ENCODE results near the gene GALNTL6. TPM values are rescaled to one million over a fixed set of nuclear protein-coding genes. Genes with fewer than 3 reads are reported as not detected.
"Not testable (repeated sequence)": the region's sequence is repeated elsewhere in the genome, so short reads cannot be mapped to it uniquely, and the experiment has no call there.

Gene GALNTL6
- total RNA-seq, 2 experiments from 2014 or later: not detected

- ATAC-seq: no peak
- CTCF ChIA-PET: no interaction called here
- no peaks in the 10 kb centered on the region for H3K36me3 Mint-ChIP-seq
- H3K27ac Mint-ChIP-seq: no peak overlapping the region
- H3K4me3 Mint-ChIP-seq: no peak overlapping the region
- H3K4me1 Mint-ChIP-seq: no peaks in the 10 kb centered on the region
- H3K27me3 Mint-ChIP-seq: no peaks in the 10 kb centered on the region
- no peak for DNase-seq
- no peaks in the 10 kb centered on the region for H3K9me3 Mint-ChIP-seq (ENCODE audit: low read depth)
Measured at GRCh38 chr4:172791841-172792240, 978.6 kb downstream of the GALNTL6 start.

- ATAC-seq: no peak
- H3K4me1 Mint-ChIP-seq: no peaks in the 10 kb centered on the region
- no peak for DNase-seq
- no peaks in the 10 kb centered on the region for H3K27me3 Mint-ChIP-seq
- CTCF ChIA-PET: no interaction called here
- H3K27ac Mint-ChIP-seq: no peak overlapping the region
- no peaks in the 10 kb centered on the region for H3K9me3 Mint-ChIP-seq (ENCODE audit: low read depth)
- H3K4me3 Mint-ChIP-seq: no peak overlapping the region
- no peaks in the 10 kb centered on the region for H3K36me3 Mint-ChIP-seq
Measured at GRCh38 chr4:172793565-172794306, 980.5 kb downstream of the GALNTL6 start.

- Mint-ChIP-seq H3K4me1 (no peaks in the 10 kb centered on the region), H3K27me3 (no peaks in the 10 kb centered on the region), H3K4me3 (no peak overlapping the region), H3K27ac (no peak overlapping the region), H3K36me3 (no peaks in the 10 kb centered on the region), H3K9me3 (ENCODE audit: low read depth) (no peaks in the 10 kb centered on the region)
- DNase-seq: no peak
- CTCF ChIA-PET: no interaction called here
- no peak for ATAC-seq
Measured at GRCh38 chr4:172794307-172794703, 981.1 kb downstream of the GALNTL6 start.

GRCh38 chr4:172797281-172797680, 984.1 kb downstream of the GALNTL6 start:
- DNase-seq; H3K9me3 Mint-ChIP-seq (ENCODE audit: low read depth); ATAC-seq; H3K27me3 Mint-ChIP-seq; H3K27ac Mint-ChIP-seq; H3K36me3 Mint-ChIP-seq; CTCF ChIA-PET; H3K4me1 Mint-ChIP-seq; H3K4me3 Mint-ChIP-seq: not testable (repeated sequence)

- Mint-ChIP-seq H3K27me3 (no peaks in the 10 kb centered on the region), H3K27ac (no peak overlapping the region), H3K4me3 (no peak overlapping the region), H3K36me3 (no peaks in the 10 kb centered on the region), H3K9me3 (ENCODE audit: low read depth) (no peaks in the 10 kb centered on the region), H3K4me1 (no peaks in the 10 kb centered on the region)
- DNase-seq: no peak
- CTCF ChIA-PET: no interaction called here
- ATAC-seq: no peak
Measured at GRCh38 chr4:172802032-172802431, 988.8 kb downstream of the GALNTL6 start.

GRCh38 chr4:172806841-172807240, 993.6 kb downstream of the GALNTL6 start:
- H3K27me3 Mint-ChIP-seq: no peaks in the 10 kb centered on the region
- no peak for ATAC-seq
- H3K4me1 Mint-ChIP-seq: no peaks in the 10 kb centered on the region

GRCh38 chr4:172808196-172808595, 995.0 kb downstream of the GALNTL6 start:
- DNase-seq: no peak
- ATAC-seq: no peak
- H3K4me1 Mint-ChIP-seq: peaks cover 2% of the 10 kb centered on the region
- no peaks in the 10 kb centered on the region for H3K36me3 Mint-ChIP-seq
- CTCF ChIA-PET: no interaction called here
- H3K9me3 Mint-ChIP-seq (ENCODE audit: low read depth): no peaks in the 10 kb centered on the region
- no peak overlapping the region for H3K4me3 Mint-ChIP-seq
- no peak overlapping the region for H3K27ac Mint-ChIP-seq
- H3K27me3 Mint-ChIP-seq: no peaks in the 10 kb centered on the region

More at GRCh38 chr4:172806841-172807240, 993.6 kb downstream of the GALNTL6 start:
- no peak overlapping the region for H3K27ac Mint-ChIP-seq
- no peaks in the 10 kb centered on the region for H3K9me3 Mint-ChIP-seq (ENCODE audit: low read depth)
- no peaks in the 10 kb centered on the region for H3K36me3 Mint-ChIP-seq
- CTCF ChIA-PET: no interaction called here
- no peak overlapping the region for H3K4me3 Mint-ChIP-seq
- DNase-seq: no peak

- H3K4me3 Mint-ChIP-seq: no peak overlapping the region
- no peaks in the 10 kb centered on the region for H3K9me3 Mint-ChIP-seq (ENCODE audit: low read depth)
- no peaks in the 10 kb centered on the region for H3K36me3 Mint-ChIP-seq
Measured at GRCh38 chr4:172809319-172809718, 996.1 kb downstream of the GALNTL6 start.

GRCh38 chr4:172813359-172813923, 1000.2 kb downstream of the GALNTL6 start:
- Mint-ChIP-seq H3K27me3 (no peaks in the 10 kb centered on the region), H3K4me1 (peaks cover 7% of the 10 kb centered on the region), H3K36me3 (no peaks in the 10 kb centered on the region), H3K9me3 (ENCODE audit: low read depth) (no peaks in the 10 kb centered on the region), H3K27ac (no peak overlapping the region), H3K4me3 (no peak overlapping the region)
- ATAC-seq (no peak), DNase-seq (no peak)
- CTCF ChIA-PET: no interaction called here

More at GRCh38 chr4:172809319-172809718, 996.1 kb downstream of the GALNTL6 start:
- DNase-seq (no peak), ATAC-seq (no peak)
- no peak overlapping the region for H3K27ac Mint-ChIP-seq
- H3K27me3 Mint-ChIP-seq: no peaks in the 10 kb centered on the region
- CTCF ChIA-PET: no interaction called here
- peaks cover 7% of the 10 kb centered on the region for H3K4me1 Mint-ChIP-seq

GRCh38 chr4:172815499-172816164, 1002.4 kb downstream of the GALNTL6 start:
- Mint-ChIP-seq H3K9me3 (ENCODE audit: low read depth) (no peaks in the 10 kb centered on the region), H3K36me3 (no peaks in the 10 kb centered on the region), H3K27me3 (no peaks in the 10 kb centered on the region), H3K4me1 (peaks cover 7% of the 10 kb centered on the region), H3K27ac (no peak overlapping the region), H3K4me3 (no peak overlapping the region)
- ATAC-seq: no peak
- CTCF ChIA-PET: no interaction called here
- DNase-seq: no peak

GRCh38 chr4:172818901-172819300, 1005.7 kb downstream of the GALNTL6 start:
- no peak overlapping the region for H3K27ac Mint-ChIP-seq
- CTCF ChIA-PET: no interaction called here
- DNase-seq (no peak), ATAC-seq (no peak)
- H3K36me3 Mint-ChIP-seq: no peaks in the 10 kb centered on the region
- H3K27me3 Mint-ChIP-seq: no peaks in the 10 kb centered on the region
- H3K9me3 Mint-ChIP-seq (ENCODE audit: low read depth): no peaks in the 10 kb centered on the region
- H3K4me3 Mint-ChIP-seq: no peak overlapping the region
- no peaks in the 10 kb centered on the region for H3K4me1 Mint-ChIP-seq

GRCh38 chr4:172819353-172819752, 1006.1 kb downstream of the GALNTL6 start:
- Mint-ChIP-seq H3K27ac (no peak overlapping the region), H3K27me3 (no peaks in the 10 kb centered on the region), H3K9me3 (ENCODE audit: low read depth) (no peaks in the 10 kb centered on the region), H3K4me3 (no peak overlapping the region), H3K36me3 (no peaks in the 10 kb centered on the region), H3K4me1 (no peaks in the 10 kb centered on the region)
- CTCF ChIA-PET: no interaction called here
- no peak for ATAC-seq
- no peak for DNase-seq

GRCh38 chr4:172822331-172822730, 1009.1 kb downstream of the GALNTL6 start:
- no peak overlapping the region for H3K27ac Mint-ChIP-seq
- DNase-seq (no peak), ATAC-seq (no peak)
- H3K4me3 Mint-ChIP-seq: no peak overlapping the region
- H3K27me3 Mint-ChIP-seq: peaks cover 2% of the 10 kb centered on the region
- H3K9me3 Mint-ChIP-seq (ENCODE audit: low read depth): no peaks in the 10 kb centered on the region
- H3K36me3 Mint-ChIP-seq: no peaks in the 10 kb centered on the region
- no peaks in the 10 kb centered on the region for H3K4me1 Mint-ChIP-seq
- CTCF ChIA-PET: no interaction called here

GRCh38 chr4:172826346-172826745, 1013.1 kb downstream of the GALNTL6 start:
- no peaks in the 10 kb centered on the region for H3K36me3 Mint-ChIP-seq
- no peaks in the 10 kb centered on the region for H3K9me3 Mint-ChIP-seq (ENCODE audit: low read depth)
- CTCF ChIA-PET: no interaction called here
- H3K27me3 Mint-ChIP-seq: peaks cover 2% of the 10 kb centered on the region
- H3K4me1 Mint-ChIP-seq: no peaks in the 10 kb centered on the region
- no peak for ATAC-seq
- no peak overlapping the region for H3K4me3 Mint-ChIP-seq
- H3K27ac Mint-ChIP-seq: no peak overlapping the region
- DNase-seq: no peak

All from activated CD8-positive, alpha-beta memory T cell treated with anti-CD3 and anti-CD28 coated beads, Interleukin-2, amount 10 ng/mL, durations not matched to agents 7 days and 5 days (primary cell).